Caki2 (cell line): ENCODE results near the gene ZFP91. TPM values are rescaled to one million over a fixed set of nuclear protein-coding genes. Genes with fewer than 3 reads are reported as not detected.
A peak's percentile ranks its signal among the peaks of the same experiment; 100 is the strongest.

Experiments
- DNase-seq: peaks from one replicate; pipeline ENCODE4 v3.0.0-alpha.2; 2015; ENCODE audit warnings: low read depth
- in situ Hi-C: cut with HindIII; loops from 2 replicates; pipeline ENCODE4 v1.10.0; 2016; ENCODE audit warnings: low sequenced_read_pairs, low pct_unique_long_range_greater_than_20kb, mixed read lengths
- total RNA-seq: library from RNA; depleted of rRNA; stranded (reverse); fragments of >200 nt; shearing (Covaris generic); gene quantifications from 2 replicates; pipeline ENCODE4 v1.2.3, GENCODE V29; 2014; ENCODE audit warnings: low replicate concordance

ZFP91 gene
- total RNA-seq, 1 experiment from 2014 or later, result 26.8 TPM

DNA sequence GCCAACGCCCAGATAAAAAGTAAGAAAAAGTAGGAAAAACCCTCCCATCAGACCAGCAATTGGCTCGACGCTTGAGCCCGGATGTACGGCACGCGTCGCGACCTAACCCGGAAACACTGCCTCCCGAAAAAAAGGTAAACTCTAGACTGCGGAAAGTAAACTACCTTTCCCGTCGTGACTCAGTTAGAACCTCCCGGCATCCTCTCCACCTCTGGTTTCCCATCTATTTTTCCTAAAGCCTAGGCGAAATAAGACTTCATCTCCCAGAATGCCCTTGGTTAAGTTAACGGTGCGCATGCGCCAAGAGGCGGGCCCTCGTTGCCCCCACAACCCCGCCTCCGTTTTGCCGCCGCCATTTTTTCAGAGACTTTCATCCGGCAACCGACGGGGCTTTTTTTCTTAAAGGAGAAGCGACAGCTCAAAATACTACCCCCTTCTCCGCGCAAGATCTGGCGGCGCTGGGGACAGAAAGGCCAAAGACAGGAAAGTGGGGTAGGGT, 678 bp upstream of the ZFP91 start:
- in situ Hi-C loops, result no loop called here
- DNase-seq, result peak; percentile 98

DNA sequence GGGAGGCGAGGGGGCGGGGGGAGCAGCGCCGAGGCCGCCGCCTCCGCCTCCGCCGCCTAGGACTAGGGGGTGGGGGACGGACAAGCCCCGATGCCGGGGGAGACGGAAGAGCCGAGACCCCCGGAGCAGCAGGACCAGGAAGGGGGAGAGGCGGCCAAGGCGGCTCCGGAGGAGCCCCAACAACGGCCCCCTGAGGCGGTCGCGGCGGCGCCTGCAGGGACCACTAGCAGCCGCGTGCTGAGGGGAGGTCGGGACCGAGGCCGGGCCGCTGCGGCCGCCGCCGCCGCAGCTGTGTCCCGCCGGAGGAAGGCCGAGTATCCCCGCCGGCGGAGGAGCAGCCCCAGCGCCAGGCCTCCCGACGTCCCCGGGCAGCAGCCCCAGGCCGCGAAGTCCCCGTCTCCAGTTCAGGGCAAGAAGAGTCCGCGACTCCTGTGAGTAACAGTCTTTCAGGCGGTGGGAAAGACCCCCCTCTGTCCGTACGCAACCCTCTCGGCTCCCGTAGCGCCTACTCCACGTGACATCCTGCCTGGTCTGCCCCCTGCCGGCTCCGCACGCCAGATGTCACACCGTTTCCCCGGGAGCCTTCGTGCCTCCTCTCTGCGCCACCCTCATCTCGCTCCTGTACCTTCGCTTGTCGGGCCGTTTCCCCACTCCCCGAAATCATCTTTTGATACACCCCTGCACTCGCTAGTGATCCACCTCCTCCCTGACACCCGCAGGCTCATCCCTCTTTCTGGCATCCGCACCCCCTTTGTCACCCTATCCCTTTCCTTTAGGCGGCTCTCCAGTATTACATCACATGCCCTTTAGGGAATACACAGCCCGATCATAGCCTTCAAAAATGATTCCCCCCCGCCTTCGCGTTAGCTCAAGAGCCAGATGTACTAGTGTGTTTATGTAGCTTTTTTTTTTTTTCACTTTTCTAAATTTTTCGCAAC, 598 bp downstream of the ZFP91 start:
- in situ Hi-C loops, result no loop called here
- peak; percentile 81 for DNase-seq

DNA sequence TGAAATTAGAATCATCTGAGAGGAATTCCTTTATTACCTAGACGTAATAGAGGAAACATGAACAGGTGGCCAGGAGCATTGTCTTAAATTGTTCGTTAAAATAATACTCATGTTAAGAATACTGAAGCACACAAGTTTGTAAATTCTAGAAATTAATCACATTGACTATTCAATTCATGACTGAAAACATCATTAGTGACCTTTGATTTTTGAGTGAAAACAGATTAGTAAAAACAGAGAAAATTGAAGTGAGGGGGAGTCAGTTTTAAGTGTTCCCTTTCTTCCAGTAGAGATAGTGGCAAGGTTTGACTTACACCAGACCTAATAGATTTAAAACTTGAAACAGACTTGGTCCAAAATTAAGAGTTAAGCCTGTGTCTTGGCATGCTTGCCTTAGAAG, 1.4 kb downstream of the ZFP91 start:
- DNase-seq, result no peak
- in situ Hi-C loops, result no loop called here

DNA sequence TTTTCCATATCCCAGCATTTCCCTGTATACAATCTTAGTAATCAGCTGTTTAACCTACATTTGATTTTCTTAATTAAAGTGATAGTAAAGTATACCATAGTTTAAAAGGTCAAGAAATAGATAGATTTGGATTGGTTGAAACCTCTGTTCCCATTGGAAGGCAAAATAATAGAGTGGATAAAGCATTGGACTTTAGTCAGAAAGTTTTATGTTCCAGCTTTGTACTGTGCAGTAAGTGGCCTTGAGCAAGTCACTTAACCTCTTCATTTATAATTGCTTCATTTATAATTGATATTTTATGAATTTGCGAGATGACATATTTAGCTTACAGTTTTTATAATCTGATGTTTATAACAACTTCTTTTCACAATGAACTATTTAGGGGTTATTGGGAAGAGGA, 3.6 kb downstream of the ZFP91 start:
- in situ Hi-C loops, result no loop called here
- DNase-seq, result no peak

DNA sequence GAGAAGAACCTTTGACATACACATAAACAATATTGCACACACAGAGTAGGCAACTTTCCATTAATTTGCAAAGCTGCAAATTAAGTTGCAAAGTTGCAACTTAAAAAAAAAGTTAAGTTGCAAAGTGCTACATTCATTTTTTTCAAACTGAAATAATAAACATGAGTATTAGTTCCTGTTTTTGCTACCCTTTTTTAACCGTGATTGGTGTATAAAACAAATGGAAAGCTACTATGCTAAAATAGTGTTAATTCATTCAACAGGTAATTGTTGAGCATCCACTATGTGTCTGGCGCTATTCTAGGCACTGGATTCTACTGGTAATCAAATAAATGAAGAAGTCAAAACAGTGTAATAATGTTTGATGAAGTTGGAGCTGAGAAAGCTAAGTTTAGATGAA, 8.1 kb downstream of the ZFP91 start:
- in situ Hi-C loops, result no loop called here

DNA sequence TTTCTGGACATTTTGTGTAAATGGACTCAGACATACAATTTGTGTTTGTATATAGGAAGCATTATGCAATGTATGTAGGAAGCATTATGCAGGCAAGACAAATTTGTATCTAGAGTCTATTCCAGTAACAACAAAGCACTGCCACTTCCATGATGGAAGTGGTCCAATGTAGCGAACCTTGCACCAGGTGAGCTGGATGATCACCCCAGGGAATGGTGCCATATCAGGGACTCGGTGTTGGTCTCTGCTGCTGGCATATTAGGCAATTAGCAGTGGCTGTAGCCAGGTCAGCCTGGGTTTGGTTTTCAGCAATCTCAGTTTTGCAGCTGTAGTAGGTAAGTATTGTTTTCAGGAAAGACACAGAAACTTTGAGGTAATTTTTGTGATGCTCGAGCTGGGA, 12.8 kb downstream of the ZFP91 start:
- in situ Hi-C loops, result no loop called here
- no peak for DNase-seq

More for the DNA sequence above, 8.1 kb downstream of the ZFP91 start:
- DNase-seq, result no peak

DNA sequence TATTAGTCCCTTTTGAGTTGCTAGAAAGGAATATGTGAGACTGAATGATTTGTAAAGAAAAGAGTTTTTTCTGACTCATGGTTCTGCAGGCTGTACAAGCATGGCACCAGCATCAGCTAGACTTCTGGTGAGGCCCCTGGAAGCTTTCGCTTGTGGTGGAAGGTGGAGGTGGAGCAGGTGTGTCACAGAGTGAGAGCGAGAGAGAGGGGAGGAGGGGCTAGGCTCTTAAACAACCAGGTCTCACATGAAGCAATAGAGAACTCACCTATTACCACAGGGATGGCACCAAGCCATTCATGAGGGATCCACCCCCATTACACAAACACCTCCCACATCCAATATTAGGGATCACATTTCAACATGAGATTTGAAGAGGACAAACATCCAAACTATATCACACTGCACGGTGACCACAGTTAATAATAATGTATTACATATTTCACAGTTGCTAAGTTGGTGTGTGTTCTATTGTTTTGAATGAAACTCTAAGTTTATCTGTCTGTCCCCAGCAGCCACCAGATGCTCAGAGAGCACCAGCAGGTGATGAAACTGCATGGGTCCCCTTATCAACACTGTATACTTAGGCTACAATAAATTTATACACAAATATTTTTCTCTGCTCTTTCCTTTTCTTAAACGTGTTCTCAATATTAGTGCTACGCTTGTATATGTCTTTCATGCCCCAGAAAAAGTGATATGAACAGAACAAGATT, 14.1 kb downstream of the ZFP91 start:
- DNase-seq, result no peak
- in situ Hi-C loops, result no loop called here

DNA sequence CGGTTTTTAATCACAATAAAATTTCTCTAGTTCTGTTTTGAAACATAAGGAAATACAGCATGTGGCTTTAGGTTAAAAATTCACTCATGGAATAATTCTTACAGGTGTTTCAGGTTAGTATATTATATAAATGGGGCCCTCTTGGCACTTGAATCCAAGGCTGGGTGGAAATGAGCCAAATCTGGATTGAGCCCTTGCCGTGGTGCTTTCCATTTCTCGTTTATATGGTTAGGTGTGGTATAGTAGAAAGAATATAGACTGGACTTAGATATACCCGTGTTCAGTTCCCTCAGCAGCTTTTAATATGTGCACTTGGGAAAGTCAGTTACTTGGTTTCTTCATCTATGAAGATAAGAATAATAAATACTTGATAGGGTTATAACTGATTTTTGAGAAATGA, 16.0 kb downstream of the ZFP91 start:
- no peak for DNase-seq
- in situ Hi-C loops, result no loop called here

DNA sequence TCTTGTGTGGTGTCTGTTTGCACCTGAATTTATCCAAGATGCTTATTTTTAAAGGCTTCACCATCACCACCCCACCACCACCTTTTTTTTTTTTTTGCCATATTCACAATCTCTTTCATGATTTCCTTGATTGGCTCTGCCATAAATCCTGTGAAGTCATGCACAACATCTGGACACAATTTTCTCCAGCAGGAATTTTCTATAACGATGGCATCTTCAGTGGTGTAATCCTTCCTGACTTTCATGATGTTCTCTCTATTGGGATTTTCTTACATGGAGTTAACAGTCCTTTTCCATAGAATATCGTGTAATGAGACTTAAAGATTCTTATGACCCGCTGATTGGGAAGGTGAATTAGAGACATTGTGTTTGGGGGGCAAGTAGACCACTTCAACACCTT, 17.8 kb downstream of the ZFP91 start:
- DNase-seq, result no peak
- in situ Hi-C loops, result no loop called here

DNA sequence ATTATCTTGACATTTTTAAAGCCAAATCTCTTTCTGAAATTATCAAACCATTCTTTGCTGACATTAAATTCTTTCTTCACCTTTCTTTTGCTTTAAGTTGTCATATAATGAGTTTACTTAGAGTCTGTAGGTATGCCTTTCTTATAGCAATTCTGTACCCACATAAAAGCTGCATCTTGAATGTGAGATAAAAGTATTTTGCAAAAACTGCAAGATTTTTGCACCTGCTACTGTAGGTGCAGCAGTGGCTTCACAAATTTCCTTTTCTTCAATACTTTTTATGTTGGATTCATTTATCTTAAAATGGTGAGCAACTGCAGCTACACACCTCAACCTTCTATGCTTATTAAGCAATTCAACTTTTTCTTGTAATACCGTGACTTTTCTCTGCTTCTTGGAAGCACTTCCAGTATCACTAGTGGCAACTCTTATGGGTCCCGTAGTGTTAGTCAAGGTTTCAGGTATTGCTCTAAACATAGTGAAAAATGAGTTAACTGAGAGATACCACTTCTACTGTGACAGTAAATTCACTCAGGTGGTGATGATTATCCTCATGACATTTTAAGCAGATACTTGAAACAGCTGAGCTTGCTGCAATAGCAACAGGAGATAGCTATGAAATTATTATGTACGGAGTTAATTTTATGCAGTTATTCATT, 18.8 kb downstream of the ZFP91 start:
- no peak for DNase-seq
- in situ Hi-C loops, result no loop called here

DNA sequence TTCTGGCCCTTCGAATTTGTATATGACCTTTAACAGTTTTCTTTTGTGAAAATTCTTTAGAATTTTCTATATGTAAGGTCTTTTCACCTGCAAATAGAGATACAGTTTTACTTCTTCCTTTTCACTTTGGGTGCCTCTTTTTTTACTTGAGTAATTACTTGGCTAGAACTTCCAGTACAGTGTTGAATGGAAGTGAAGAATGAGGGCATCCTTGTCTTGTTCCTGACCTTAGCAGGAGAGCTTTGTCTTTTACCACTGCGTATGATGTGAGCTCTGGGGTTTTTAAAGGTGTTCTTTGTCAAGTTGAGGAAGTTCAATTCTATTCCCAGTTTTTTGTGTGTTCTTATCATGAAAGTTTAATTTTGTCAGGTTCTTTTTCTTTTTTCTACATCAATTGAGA, 21.6 kb downstream of the ZFP91 start:
- DNase-seq, result no peak
- in situ Hi-C loops, result no loop called here

DNA sequence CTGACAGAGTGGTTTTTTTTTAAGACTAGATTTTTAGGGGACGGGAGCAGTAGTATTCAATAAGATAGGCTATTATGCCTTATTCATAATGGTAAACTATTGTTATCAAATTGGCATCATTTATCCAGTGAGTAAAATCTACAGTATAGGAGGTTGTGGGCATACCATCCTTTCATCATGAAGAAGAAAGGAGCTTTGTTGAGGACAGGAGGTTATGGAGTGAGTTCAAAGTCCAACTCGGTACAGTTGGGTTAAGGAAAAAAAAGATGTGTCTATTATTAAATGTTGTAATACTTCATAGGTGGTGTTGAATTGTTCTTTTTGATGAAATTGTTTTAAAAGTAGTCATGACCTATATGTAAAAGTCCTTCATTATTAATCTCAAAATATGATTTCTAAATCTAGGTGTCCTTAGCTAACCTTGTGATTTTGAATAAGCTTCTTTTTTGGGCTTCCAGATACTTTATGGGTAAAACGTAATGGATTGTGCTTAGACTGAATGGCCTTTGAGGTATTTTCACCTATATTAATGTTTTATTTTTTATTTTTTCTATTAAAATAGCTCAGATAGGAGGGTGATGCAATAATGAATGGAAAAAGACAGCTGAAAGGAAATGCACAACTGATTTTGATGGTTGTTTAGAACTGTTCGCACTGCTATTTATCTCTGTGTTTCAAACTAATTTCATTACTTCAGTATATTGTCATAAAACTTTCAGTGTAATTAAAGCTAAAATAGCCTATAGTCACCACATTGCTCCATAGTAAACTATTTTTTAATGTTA, 28.3 kb downstream of the ZFP91 start:
- no peak for DNase-seq
- in situ Hi-C loops, result no loop called here

DNA sequence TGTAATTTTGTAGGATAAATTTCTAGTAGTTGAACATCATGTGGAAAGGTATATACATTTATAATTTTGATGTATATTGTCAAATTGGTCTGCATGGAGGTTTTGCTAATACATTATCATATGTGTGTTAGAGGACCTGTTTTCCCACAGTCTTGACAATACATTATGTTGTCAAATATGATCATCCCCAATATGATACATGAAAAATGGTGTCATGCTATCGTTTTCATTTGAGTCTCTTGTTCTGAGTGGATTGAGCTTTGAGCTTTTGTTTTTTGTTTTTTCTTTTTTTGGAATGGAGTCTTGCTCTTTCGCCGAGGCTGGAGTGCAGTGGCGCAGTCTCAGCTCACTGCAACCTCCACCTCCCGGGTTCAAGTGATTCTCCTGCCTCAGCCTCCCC, 29.5 kb downstream of the ZFP91 start:
- DNase-seq, result no peak
- in situ Hi-C loops, result no loop called here

DNA sequence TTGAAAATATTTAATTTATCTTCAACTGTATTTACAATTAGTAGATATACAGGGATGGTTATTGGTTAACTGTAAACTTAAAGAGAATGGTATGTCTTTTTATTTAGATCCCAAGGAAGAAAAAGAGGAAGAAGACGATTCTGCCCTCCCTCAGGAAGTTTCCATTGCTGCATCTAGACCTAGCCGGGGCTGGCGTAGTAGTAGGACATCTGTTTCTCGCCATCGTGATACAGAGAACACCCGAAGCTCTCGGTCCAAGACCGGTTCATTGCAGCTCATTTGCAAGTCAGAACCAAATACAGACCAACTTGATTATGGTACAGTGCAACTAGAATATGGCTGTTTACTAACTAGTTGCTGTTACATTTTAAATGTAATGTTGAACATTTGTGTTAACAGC, 30.9 kb downstream of the ZFP91 start:
- in situ Hi-C loops, result no loop called here
- DNase-seq, result no peak

DNA sequence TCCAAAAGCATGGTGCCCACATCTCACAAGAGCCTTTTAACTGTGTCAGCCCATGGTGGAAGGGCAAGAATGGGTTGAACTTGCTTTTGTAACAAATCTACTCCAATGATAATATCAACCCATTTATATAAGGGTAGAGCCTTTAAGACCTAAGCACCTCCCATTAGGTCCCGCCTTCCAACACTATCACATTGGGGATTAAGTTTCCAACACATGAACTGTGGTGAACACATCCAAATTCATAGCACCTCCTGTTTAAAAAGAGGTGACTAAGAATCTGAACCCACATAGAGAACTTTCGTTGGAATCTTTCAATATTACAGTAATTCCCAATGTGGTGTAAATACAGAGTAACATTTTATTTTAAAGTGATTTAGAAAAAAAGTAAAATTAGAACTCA, 34.4 kb downstream of the ZFP91 start:
- in situ Hi-C loops, result no loop called here
- no peak for DNase-seq

DNA sequence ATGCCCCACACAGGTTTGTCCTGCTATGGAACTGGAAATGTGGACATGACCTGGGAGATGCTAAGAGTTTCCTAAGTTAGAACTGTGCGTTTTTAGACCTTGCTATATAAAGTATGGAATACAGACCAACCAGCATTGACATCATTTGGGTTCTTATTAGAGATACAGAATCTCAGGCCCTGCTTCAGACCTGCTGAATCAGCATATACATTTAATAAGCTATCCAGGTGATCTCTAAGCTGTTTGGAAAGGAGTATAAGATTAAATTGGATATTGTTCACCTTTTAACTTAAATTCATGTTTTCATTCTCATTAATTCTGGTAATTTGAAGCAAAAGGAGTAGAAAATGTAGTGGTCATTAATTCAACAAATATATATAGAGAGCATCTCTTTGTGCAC, 36.7 kb downstream of the ZFP91 start:
- in situ Hi-C loops, result no loop called here
- DNase-seq, result no peak

DNA sequence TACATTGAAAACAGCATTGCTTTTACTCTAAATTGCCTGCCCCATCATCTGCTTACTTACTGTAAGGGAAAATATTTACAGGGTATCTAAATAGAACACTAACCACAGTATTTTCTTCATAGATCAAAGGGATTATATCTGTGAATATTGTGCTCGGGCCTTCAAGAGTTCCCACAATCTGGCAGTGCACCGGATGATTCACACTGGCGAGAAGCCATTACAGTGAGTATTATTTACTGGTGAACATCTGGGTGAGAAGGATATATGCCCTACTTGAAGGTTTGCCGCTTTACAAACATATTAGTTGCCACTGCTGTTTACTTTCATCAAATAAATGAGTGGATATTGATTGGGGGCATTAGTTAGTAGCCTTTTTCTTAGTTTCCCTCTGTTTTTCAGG, 37.7 kb downstream of the ZFP91 start:
- DNase-seq, result no peak

DNA sequence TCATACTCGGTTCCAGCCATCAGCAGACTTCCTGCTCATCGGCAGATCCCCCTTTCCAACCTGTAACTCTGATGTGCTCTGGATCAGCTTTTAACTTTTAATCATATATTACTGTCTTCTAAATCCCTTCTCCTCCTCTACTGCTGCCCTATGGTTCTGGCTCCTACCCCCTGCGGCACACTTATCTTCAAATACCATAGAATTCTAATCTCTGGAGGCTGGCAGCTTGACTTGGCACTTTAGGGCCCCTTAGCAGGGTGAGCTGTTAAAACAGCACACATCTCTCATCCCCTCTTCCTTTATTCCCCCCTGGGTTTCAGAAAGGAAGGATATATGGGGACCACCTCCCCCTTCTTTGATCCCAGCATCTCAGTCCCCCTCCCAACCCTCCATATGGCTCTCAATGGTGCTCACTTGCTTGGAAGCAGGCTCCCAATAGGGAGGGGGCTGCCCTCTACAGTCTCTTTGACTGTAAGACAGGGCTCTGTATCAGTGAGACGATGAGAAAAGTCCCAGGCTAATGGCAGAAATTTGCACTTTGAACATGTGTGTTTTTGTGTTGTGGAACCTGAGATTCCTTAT, 39.2 kb downstream of the ZFP91 start:
- no peak for DNase-seq
- in situ Hi-C loops, result no loop called here

More for the DNA sequence above, 37.7 kb downstream of the ZFP91 start:
- in situ Hi-C loops, result no loop called here
